ENCODE data around the gene CRIP1.

The CRIP1 gene

GRCh38 chr14:105440992-105441391, 45.7 kb upstream of the CRIP1 start:
- no peak overlapping the region for H3K4me3 ChIP-seq (ENCODE audit: low read depth, low read length)
- TF ChIP-seq CTCF (IDR thresholded peaks at IDR 0.05; ENCODE audit: low read depth, low read length): no peak

GRCh38 chr14:105442125-105442524, 44.6 kb upstream of the CRIP1 start:
- H3K4me3 ChIP-seq (ENCODE audit: low read depth, low read length): no peak overlapping the region
- no peak for TF ChIP-seq CTCF (IDR thresholded peaks at IDR 0.05; ENCODE audit: low read depth, low read length)

- no peak for TF ChIP-seq CTCF (IDR thresholded peaks at IDR 0.05; ENCODE audit: low read depth, low read length)
- H3K4me3 ChIP-seq (ENCODE audit: low read depth, low read length): no peak overlapping the region
Measured at GRCh38 chr14:105442834-105443233, 43.9 kb upstream of the CRIP1 start.

GRCh38 chr14:105444859-105445258, 41.8 kb upstream of the CRIP1 start:
- no peak overlapping the region for H3K4me3 ChIP-seq (ENCODE audit: low read depth, low read length)
- TF ChIP-seq CTCF (IDR thresholded peaks at IDR 0.05; ENCODE audit: low read depth, low read length): no peak

GRCh38 chr14:105445290-105445689, 41.4 kb upstream of the CRIP1 start:
- H3K4me3 ChIP-seq (ENCODE audit: low read depth, low read length): no peak overlapping the region
- no peak for TF ChIP-seq CTCF (IDR thresholded peaks at IDR 0.05; ENCODE audit: low read depth, low read length)

GRCh38 chr14:105445901-105446845, 40.5 kb upstream of the CRIP1 start:
- TF ChIP-seq CTCF (IDR thresholded peaks at IDR 0.05; ENCODE audit: low read depth, low read length): no peak
- H3K4me3 ChIP-seq (ENCODE audit: low read depth, low read length): no peak overlapping the region

GRCh38 chr14:105446971-105447370, 39.7 kb upstream of the CRIP1 start:
- H3K4me3 ChIP-seq (ENCODE audit: low read depth, low read length): no peak overlapping the region
- TF ChIP-seq CTCF (IDR thresholded peaks at IDR 0.05; ENCODE audit: low read depth, low read length): no peak
